Aortic smooth muscle cell (primary cell): Measurements from ENCODE around the gene LRRC8E. TPM values are rescaled to one million over a fixed set of nuclear protein-coding genes. Genes with fewer than 3 reads are reported as not detected.

ENCODE experiments used
- total RNA-seq: library from RNA; depleted of rRNA; stranded (reverse); fragments of >200 nt; gene quantifications from 2 replicates; pipeline ENCODE4 v1.2.3, GENCODE V29; 2014

Gene LRRC8E
- total RNA-seq, result 5.5 and 6.9 TPM in 2 replicates

GRCh38 chr19:7888145-7888825 is at the start of gene LRRC8E:
Gene LRRC8E (plus strand): TSS chr19:7888510. CDS start chr19:7895604, 7,094 bp downstream.

GRCh38 chr19:7874076-7874896 is 14.0 kb upstream of the LRRC8E start, which contains the start of gene PRR36:
Gene PRR36 (minus strand): TSS chr19:7874390. CDS start chr19:7873689, 701 bp downstream.

GRCh38 chr19:7903244-7904073 is 15.1 kb downstream of the LRRC8E start, which contains the start of gene MAP2K7:
Gene MAP2K7 (plus strand): TSS chr19:7903877. CDS start chr19:7903945, 68 bp downstream.

GRCh38 chr19:7914598-7915045 is 26.3 kb downstream of the LRRC8E start, which contains the start of gene TGFBR3L:
Gene TGFBR3L (plus strand): TSS chr19:7914830.

GRCh38 chr19:7919610-7920518 is 31.6 kb downstream of the LRRC8E start, which contains the start of gene SNAPC2:
Gene SNAPC2 (plus strand): TSS chr19:7920338. CDS start chr19:7920367, 29 bp downstream.

GRCh38 chr19:7926021-7926726 is 37.9 kb downstream of the LRRC8E start, which contains the start of gene CTXN1:
Gene CTXN1 (minus strand): TSS chr19:7926135. CDS start chr19:7925538, 597 bp downstream.

GRCh38 chr19:7943444-7944176 is 55.3 kb downstream of the LRRC8E start, which contains the start of gene TIMM44:
Gene TIMM44 (minus strand): TSS chr19:7943666. CDS start chr19:7943651, 15 bp downstream.

Other genes starting within 250 kb of the LRRC8E start
- gene RETN, start 219.5 kb upstream of the LRRC8E start, total RNA-seq, result not detected in 2 replicates
- not detected in 2 replicates for gene MCEMP1, start 211.4 kb upstream of the LRRC8E start, total RNA-seq
- gene TRAPPC5, start 207.7 kb upstream of the LRRC8E start, total RNA-seq, result 102 and 104 TPM in 2 replicates
- gene FCER2, start 186.4 kb upstream of the LRRC8E start, total RNA-seq, result not detected in 2 replicates
- gene CLEC4G, start 156.4 kb upstream of the LRRC8E start, total RNA-seq, result not detected in 2 replicates
- not detected in 2 replicates for gene CD209, start 141.0 kb upstream of the LRRC8E start, total RNA-seq
- not detected in 2 replicates for gene CLEC4M, start 125.3 kb upstream of the LRRC8E start, total RNA-seq
- gene EVI5L, start 58.3 kb upstream of the LRRC8E start, total RNA-seq, result 13.6 and 15.2 TPM in 2 replicates
- not detected in 2 replicates for gene PRR36, start 14.1 kb upstream of the LRRC8E start, total RNA-seq
- 8.1 and 8.9 TPM in 2 replicates for gene MAP2K7, start 15.4 kb downstream of the LRRC8E start, total RNA-seq
- 0.92 and 1.1 TPM in 2 replicates for gene TGFBR3L, start 26.3 kb downstream of the LRRC8E start, total RNA-seq
- 13.5 and 18.9 TPM in 2 replicates for gene SNAPC2, start 31.8 kb downstream of the LRRC8E start, total RNA-seq
- 2.0 and 2.1 TPM in 2 replicates for gene CTXN1, start 37.6 kb downstream of the LRRC8E start, total RNA-seq
- gene TIMM44, start 55.2 kb downstream of the LRRC8E start, total RNA-seq, result 48.4 and 54.2 TPM in 2 replicates
- 30.0 and 39.6 TPM in 2 replicates for gene ELAVL1, start 117.1 kb downstream of the LRRC8E start, total RNA-seq
- gene CCL25, start 164.2 kb downstream of the LRRC8E start, total RNA-seq, result not detected in 2 replicates